SK-N-SH (cell line): ENCODE measurements around the gene PIKFYVE. TPM values are rescaled to one million over a fixed set of nuclear protein-coding genes. Genes with fewer than 3 reads are reported as not detected.

ENCODE experiments used
- CTCF ChIA-PET: fragments of 300-600, 350-600 bp; formaldehyde crosslinking; extraction: SDS; loops from one replicate; lab custom pipeline; 2021; lab: Yijun Ruan, JAX
- POLR2A ChIA-PET: fragments of 350-600 bp; sonication (Branson Sonifier 250); formaldehyde crosslinking; extraction: SDS; loops from one replicate; lab custom pipeline; 2020; ENCODE audit warnings: antibody characterized with exemption, inconsistent platforms; lab: Yijun Ruan, JAX
- DNase-seq: peaks from one replicate; pipeline ENCODE4 v3.0.0; 2012
- H2AFZ ChIP-seq: fragments of 200-600 bp; sonication (generic); 2 replicates; pipeline ENCODE4 v1.8.1; 2016; ENCODE audit warnings: antibody characterized with exemption, mild to moderate bottlenecking, low read depth
- H3F3A ChIP-seq: fragments of 200-600 bp; sonication (generic); replicated peaks from 2 replicates; pipeline ENCODE3; 2016; ENCODE audit warnings: antibody characterized with exemption, mild to moderate bottlenecking; ENCODE audit not compliant: insufficient read depth
- H3K27ac ChIP-seq, 2 experiments: fragments of 200-500 bp in 1 of 2; fragments of 200-600 bp in 1 of 2; sonication (Bioruptor generic) in 1 of 2; sonication (generic), shearing (Covaris generic) in 1 of 2; 2 replicates each; pipeline versions ENCODE4 v1.5.1 to v1.6.1; 2014 to 2016; ENCODE audit warnings: low read depth in 2 of 2, inconsistent platforms in 1 of 2, low read length in 1 of 2, mild to moderate bottlenecking in 1 of 2, mixed read lengths in 1 of 2
- H3K27me3 ChIP-seq: fragments of 200-600 bp; sonication (generic), shearing (Covaris generic); 2 replicates; pipeline ENCODE4 v1.6.1; 2016; ENCODE audit warnings: mixed run types; ENCODE audit not compliant: insufficient read depth
- H3K36me3 ChIP-seq, 2 experiments: fragments of 200-500 bp in 1 of 2; fragments of 200-600 bp in 1 of 2; sonication (Bioruptor generic) in 1 of 2; sonication (generic) in 1 of 2; replicated peaks in 1 of 2; 2 replicates each; pipeline versions ENCODE3 to v1.5.1; 2014 to 2016; ENCODE audit warnings: low read length in 1 of 2, mild to moderate bottlenecking in 1 of 2; ENCODE audit not compliant: insufficient read depth in 2 of 2, control insufficient read depth in 1 of 2
- H3K4me1 ChIP-seq, 2 experiments: fragments of 200-500 bp in 1 of 2; fragments of 200-600 bp in 1 of 2; sonication (Bioruptor generic) in 1 of 2; sonication (generic), shearing (Covaris generic) in 1 of 2; 2 replicates each; pipeline versions ENCODE4 v1.5.1 to v1.6.1; 2014 to 2016; ENCODE audit warnings: low read depth in 1 of 2, low read length in 1 of 2, mixed run types in 1 of 2; ENCODE audit not compliant: insufficient read depth in 2 of 2, control insufficient read depth in 1 of 2
- H3K4me2 ChIP-seq: fragments of 200-600 bp; sonication (generic), shearing (Covaris generic); 2 replicates; pipeline ENCODE4 v1.6.1; 2017; ENCODE audit warnings: mixed run types
- H3K4me3 ChIP-seq, 2 experiments: fragments of 200-500 bp in 1 of 2; fragments of 200-600 bp in 1 of 2; sonication (Bioruptor generic) in 1 of 2; sonication (generic), shearing (Covaris generic) in 1 of 2; 2 replicates each; pipeline versions ENCODE4 v1.5.1 to v1.8.1; 2014 to 2016; ENCODE audit warnings: low read depth in 2 of 2, inconsistent platforms in 1 of 2, low read length in 1 of 2, mild to moderate bottlenecking in 1 of 2, mixed read lengths in 1 of 2, moderate library complexity in 1 of 2
- H3K79me2 ChIP-seq: fragments of 200-600 bp; sonication (generic); 2 replicates; pipeline ENCODE4 v1.8.1; 2017; ENCODE audit warnings: mild to moderate bottlenecking; ENCODE audit not compliant: insufficient read depth
- H3K9ac ChIP-seq: fragments of 200-600 bp; sonication (generic); 2 replicates; pipeline ENCODE4 v1.6.1; 2017; ENCODE audit warnings: mixed run types
- H3K9me2 ChIP-seq: fragments of 200-600 bp; sonication (generic); 2 replicates; pipeline ENCODE4 v1.6.1; 2017; ENCODE audit warnings: mixed run types
- H3K9me3 ChIP-seq: fragments of 200-600 bp; sonication (generic); 2 replicates; pipeline ENCODE4 v1.6.1; 2017; ENCODE audit warnings: mixed run types, mild to moderate bottlenecking, moderate library complexity
- H4K20me1 ChIP-seq: fragments of 200-600 bp; sonication (generic); 2 replicates; pipeline ENCODE4 v1.6.1; 2017; ENCODE audit warnings: mild to moderate bottlenecking, mixed run types; ENCODE audit not compliant: insufficient read depth
- ELF1 ChIP-seq: IDR thresholded peaks from 2 replicates; pipeline ENCODE4 v1.4.0; 2012
- EP300 ChIP-seq, 2 experiments: IDR thresholded peaks; 2 replicates each; pipeline versions ENCODE4 v1.4.0 to v1.6.1; 2012; ENCODE audit warnings: borderline replicate concordance in 1 of 2, low read depth in 1 of 2, low read length in 1 of 2
- EZH2phosphoT487 ChIP-seq: fragments of 200-600 bp; sonication (generic); IDR thresholded peaks from 2 replicates; pipeline ENCODE4 v1.6.1; 2017; ENCODE audit warnings: low read depth, mixed run types, mild to moderate bottlenecking, antibody characterized with exemption, moderate library complexity, borderline replicate concordance
- GATA2 ChIP-seq: sonication (generic); formaldehyde crosslinking; IDR thresholded peaks from 2 replicates; pipeline ENCODE4 v1.5.0; 2020; ENCODE audit warnings: mild to moderate bottlenecking, missing genetic modification reagents
- MEF2A ChIP-seq: IDR thresholded peaks from 2 replicates; pipeline ENCODE4 v1.4.0; 2012; ENCODE audit warnings: low read depth, borderline replicate concordance
- MXI1 ChIP-seq: IDR thresholded peaks from 2 replicates; pipeline ENCODE4 v1.6.1; 2012; ENCODE audit warnings: mild to moderate bottlenecking, low read depth, low read length, improper control_type of control experiment
- NFIC ChIP-seq: IDR thresholded peaks from 2 replicates; pipeline ENCODE4 v1.4.0; 2012; ENCODE audit warnings: borderline replicate concordance
- NRF1 ChIP-seq: IDR thresholded peaks from 2 replicates; pipeline ENCODE4 v1.6.1; 2012; ENCODE audit warnings: low read depth, mild to moderate bottlenecking, low read length
- POLR2AphosphoS5 ChIP-seq: IDR thresholded peaks from 2 replicates; pipeline ENCODE4 v1.6.1; 2012; ENCODE audit warnings: low read depth, low read length
- RAD21 ChIP-seq: IDR thresholded peaks from 2 replicates; pipeline ENCODE4 v1.6.1; 2012; ENCODE audit warnings: mild to moderate bottlenecking, low read length
- RXRA ChIP-seq: IDR thresholded peaks from 2 replicates; pipeline ENCODE4 v1.4.0; 2012; ENCODE audit warnings: low read depth, mild to moderate bottlenecking, borderline replicate concordance
- SIN3A ChIP-seq: IDR thresholded peaks from 2 replicates; pipeline ENCODE4 v1.6.1; 2012; ENCODE audit warnings: low read depth, mild to moderate bottlenecking, low read length, moderate library complexity, borderline replicate concordance
- SMC3 ChIP-seq: IDR thresholded peaks from 2 replicates; pipeline ENCODE4 v1.6.1; 2012; ENCODE audit warnings: low read depth, low read length, improper control_type of control experiment
- TCF12 ChIP-seq: IDR thresholded peaks from 2 replicates; pipeline ENCODE4 v1.4.0; 2012
- TEAD4 ChIP-seq: IDR thresholded peaks from 2 replicates; pipeline ENCODE4 v1.4.0; 2012; ENCODE audit warnings: mild to moderate bottlenecking, borderline replicate concordance; ENCODE audit not compliant: insufficient read depth
- WGBS: methylation state at CpG from one replicate; pipeline ENCODE4 v1.1.6; 2017; ENCODE audit warnings: low lambda C conversion rate; 5-methylcytosine and 5-hydroxymethylcytosine counted together
- polyA plus RNA-seq, 3 experiments: library from polyadenylated mRNA; depleted of rRNA; stranded (reverse); fragments of >200 nt; gene quantifications; 2 replicates each; pipeline ENCODE4 v1.2.3, GENCODE V29; 2012
- TF ChIP-seq, protein P1 (sequence below): fragments of 150-350 bp; IDR thresholded peaks from 2 replicates; pipeline ENCODE4 v1.6.1; 2016; ENCODE audit warnings: mild to moderate bottlenecking, low read depth, low read length
- TF ChIP-seq, protein P2 (sequence below): IDR thresholded peaks from 2 replicates; pipeline ENCODE4 v1.6.1; 2012; ENCODE audit warnings: mild to moderate bottlenecking, low read depth, low read length, moderate library complexity
- TF ChIP-seq, protein P3 (sequence below): fragments of 200-600 bp; sonication (generic); IDR thresholded peaks from 2 replicates; pipeline ENCODE4 v1.6.1; 2017; ENCODE audit warnings: antibody characterized with exemption, mild to moderate bottlenecking, moderate library complexity
- TF ChIP-seq, protein P4 (sequence below): IDR thresholded peaks from 2 replicates; pipeline ENCODE4 v1.4.0; 2012; ENCODE audit warnings: low read depth

Gene PIKFYVE
- polyA plus RNA-seq, 1 of the 3 experiments (the other 2 are of a cell fraction) = 7.0 TPM

DNA sequence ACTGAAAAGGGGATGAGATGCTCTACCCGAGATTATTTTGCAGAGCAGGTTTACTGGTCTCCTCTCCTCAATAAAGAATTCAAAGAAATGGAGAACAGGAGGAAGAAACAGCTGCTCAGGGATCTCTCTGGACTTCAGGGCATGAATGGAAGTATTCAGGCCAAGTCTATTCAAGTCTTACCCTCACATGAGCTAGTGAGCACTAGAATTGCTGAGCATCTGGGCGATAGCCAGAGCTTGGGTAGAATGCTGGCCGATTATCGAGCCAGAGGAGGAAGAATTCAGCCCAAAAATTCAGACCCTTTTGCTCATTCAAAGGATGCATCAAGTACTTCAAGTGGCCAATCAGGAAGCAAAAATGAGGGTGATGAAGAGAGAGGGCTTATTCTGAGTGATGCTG, 60.0 kb downstream of the PIKFYVE start:
- Histone ChIP-seq H3K9ac (no peak overlapping the region), H3K27me3 (no peaks in the 10 kb centered on the region), H3K4me2 (no peak overlapping the region), H4K20me1 (no peaks in the 10 kb centered on the region), H3K27ac (no peak overlapping the region), H3F3A (no peaks in the 10 kb centered on the region), H3K79me2 (no peaks in the 10 kb centered on the region), H3K4me1 (no peaks in the 10 kb centered on the region), H3K9me2 (no peaks in the 10 kb centered on the region), H3K9me3 (no peaks in the 10 kb centered on the region), H2AFZ (no peak overlapping the region), H3K4me3 (no peak overlapping the region), H3K36me3 (peaks cover 63 to 74% of the 10 kb centered on the region in 2 experiments)
- DNase-seq = no peak
- POLR2A ChIA-PET = no interaction called here
- 84% methylated on average over 4 of the region's 4 CpGs for WGBS
- CTCF ChIA-PET = interaction anchor here (1.1 kb wide), 1 partner anchor 72 kb away, joined by 3 read pairs; no protein-coding TSS in a partner anchor
- no peak for TF ChIP-seq POLR2AphosphoS5
- TF ChIP-seq RXRA = no peak
- no peak for TF ChIP-seq GATA2 (CRISPR knock-in tag)
- no peak for TF ChIP-seq EZH2phosphoT487
- no peak for TF ChIP-seq MEF2A
- TF ChIP-seq, protein P1, sequence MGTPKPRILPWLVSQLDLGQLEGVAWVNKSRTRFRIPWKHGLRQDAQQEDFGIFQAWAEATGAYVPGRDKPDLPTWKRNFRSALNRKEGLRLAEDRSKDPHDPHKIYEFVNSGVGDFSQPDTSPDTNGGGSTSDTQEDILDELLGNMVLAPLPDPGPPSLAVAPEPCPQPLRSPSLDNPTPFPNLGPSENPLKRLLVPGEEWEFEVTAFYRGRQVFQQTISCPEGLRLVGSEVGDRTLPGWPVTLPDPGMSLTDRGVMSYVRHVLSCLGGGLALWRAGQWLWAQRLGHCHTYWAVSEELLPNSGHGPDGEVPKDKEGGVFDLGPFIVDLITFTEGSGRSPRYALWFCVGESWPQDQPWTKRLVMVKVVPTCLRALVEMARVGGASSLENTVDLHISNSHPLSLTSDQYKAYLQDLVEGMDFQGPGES = no peak
- TF ChIP-seq SMC3 = no peak
- TF ChIP-seq, protein P2, sequence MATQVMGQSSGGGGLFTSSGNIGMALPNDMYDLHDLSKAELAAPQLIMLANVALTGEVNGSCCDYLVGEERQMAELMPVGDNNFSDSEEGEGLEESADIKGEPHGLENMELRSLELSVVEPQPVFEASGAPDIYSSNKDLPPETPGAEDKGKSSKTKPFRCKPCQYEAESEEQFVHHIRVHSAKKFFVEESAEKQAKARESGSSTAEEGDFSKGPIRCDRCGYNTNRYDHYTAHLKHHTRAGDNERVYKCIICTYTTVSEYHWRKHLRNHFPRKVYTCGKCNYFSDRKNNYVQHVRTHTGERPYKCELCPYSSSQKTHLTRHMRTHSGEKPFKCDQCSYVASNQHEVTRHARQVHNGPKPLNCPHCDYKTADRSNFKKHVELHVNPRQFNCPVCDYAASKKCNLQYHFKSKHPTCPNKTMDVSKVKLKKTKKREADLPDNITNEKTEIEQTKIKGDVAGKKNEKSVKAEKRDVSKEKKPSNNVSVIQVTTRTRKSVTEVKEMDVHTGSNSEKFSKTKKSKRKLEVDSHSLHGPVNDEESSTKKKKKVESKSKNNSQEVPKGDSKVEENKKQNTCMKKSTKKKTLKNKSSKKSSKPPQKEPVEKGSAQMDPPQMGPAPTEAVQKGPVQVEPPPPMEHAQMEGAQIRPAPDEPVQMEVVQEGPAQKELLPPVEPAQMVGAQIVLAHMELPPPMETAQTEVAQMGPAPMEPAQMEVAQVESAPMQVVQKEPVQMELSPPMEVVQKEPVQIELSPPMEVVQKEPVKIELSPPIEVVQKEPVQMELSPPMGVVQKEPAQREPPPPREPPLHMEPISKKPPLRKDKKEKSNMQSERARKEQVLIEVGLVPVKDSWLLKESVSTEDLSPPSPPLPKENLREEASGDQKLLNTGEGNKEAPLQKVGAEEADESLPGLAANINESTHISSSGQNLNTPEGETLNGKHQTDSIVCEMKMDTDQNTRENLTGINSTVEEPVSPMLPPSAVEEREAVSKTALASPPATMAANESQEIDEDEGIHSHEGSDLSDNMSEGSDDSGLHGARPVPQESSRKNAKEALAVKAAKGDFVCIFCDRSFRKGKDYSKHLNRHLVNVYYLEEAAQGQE = no peak
- TF ChIP-seq NFIC = no peak
- no peak for TF ChIP-seq NRF1
- no peak for TF ChIP-seq TEAD4
- no peak for TF ChIP-seq RAD21
- TF ChIP-seq EP300 (IDR thresholded peaks at IDR 0.05; ENCODE audit: borderline replicate concordance in 1 of 2, low read depth in 1 of 2, low read length in 1 of 2) = no peak

DNA sequence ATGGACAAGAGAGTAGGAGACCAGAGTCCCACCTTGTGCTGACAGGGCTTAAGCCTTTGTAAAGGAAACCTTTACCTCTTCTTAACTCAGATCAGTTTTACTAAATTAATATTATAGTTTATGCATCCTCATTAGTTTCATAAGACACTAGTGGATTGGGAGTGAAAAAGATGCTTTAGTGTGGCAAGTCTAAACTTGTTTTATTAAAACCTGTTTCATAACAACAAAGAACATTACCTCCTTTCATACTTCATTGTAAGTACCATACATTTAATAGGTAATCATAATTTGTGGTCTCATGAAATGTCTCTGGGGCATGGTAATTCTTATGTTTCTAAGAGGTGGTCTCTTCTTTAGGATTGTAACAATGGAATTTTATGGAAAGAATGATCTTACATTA, 63.4 kb downstream of the PIKFYVE start:
- Histone ChIP-seq H3K27me3 (no peaks in the 10 kb centered on the region), H3K36me3 (peaks cover 76 to 89% of the 10 kb centered on the region in 2 experiments), H3K9ac (no peak overlapping the region), H3K79me2 (no peaks in the 10 kb centered on the region), H3K4me1 (no peaks in the 10 kb centered on the region), H3K9me2 (no peaks in the 10 kb centered on the region), H3F3A (no peaks in the 10 kb centered on the region), H2AFZ (no peak overlapping the region), H3K4me3 (no peak overlapping the region), H3K27ac (no peak overlapping the region; a peak in 1 of 4 replicates), H4K20me1 (no peaks in the 10 kb centered on the region), H3K9me3 (no peaks in the 10 kb centered on the region), H3K4me2 (no peak overlapping the region)
- ChIA-PET POLR2A (no interaction called here), CTCF (no interaction called here)
- DNase-seq = no peak
- no peak for TF ChIP-seq RAD21
- TF ChIP-seq MXI1 = no peak
- no peak for TF ChIP-seq NRF1
- no peak for TF ChIP-seq SIN3A
- no peak for TF ChIP-seq ELF1
- TF ChIP-seq, protein P3, sequence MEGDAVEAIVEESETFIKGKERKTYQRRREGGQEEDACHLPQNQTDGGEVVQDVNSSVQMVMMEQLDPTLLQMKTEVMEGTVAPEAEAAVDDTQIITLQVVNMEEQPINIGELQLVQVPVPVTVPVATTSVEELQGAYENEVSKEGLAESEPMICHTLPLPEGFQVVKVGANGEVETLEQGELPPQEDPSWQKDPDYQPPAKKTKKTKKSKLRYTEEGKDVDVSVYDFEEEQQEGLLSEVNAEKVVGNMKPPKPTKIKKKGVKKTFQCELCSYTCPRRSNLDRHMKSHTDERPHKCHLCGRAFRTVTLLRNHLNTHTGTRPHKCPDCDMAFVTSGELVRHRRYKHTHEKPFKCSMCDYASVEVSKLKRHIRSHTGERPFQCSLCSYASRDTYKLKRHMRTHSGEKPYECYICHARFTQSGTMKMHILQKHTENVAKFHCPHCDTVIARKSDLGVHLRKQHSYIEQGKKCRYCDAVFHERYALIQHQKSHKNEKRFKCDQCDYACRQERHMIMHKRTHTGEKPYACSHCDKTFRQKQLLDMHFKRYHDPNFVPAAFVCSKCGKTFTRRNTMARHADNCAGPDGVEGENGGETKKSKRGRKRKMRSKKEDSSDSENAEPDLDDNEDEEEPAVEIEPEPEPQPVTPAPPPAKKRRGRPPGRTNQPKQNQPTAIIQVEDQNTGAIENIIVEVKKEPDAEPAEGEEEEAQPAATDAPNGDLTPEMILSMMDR = no peak
- TF ChIP-seq, protein P4, sequence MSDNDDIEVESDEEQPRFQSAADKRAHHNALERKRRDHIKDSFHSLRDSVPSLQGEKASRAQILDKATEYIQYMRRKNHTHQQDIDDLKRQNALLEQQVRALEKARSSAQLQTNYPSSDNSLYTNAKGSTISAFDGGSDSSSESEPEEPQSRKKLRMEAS = no peak
- no peak for TF ChIP-seq TCF12
- TF ChIP-seq POLR2AphosphoS5 = no peak
- TF ChIP-seq TEAD4 = no peak
